ENCODE measurements around the gene C3orf33. TPM values are rescaled to one million over a fixed set of nuclear protein-coding genes. Genes with fewer than 3 reads are reported as not detected.

Gene C3orf33
- total and polyA plus RNA-seq, 9 of the 15 experiments (the other 6 are each of a cell fraction or from before 2014, with no cell fraction given): 4.1 to 10.2 (median 6.0) TPM

DNA sequence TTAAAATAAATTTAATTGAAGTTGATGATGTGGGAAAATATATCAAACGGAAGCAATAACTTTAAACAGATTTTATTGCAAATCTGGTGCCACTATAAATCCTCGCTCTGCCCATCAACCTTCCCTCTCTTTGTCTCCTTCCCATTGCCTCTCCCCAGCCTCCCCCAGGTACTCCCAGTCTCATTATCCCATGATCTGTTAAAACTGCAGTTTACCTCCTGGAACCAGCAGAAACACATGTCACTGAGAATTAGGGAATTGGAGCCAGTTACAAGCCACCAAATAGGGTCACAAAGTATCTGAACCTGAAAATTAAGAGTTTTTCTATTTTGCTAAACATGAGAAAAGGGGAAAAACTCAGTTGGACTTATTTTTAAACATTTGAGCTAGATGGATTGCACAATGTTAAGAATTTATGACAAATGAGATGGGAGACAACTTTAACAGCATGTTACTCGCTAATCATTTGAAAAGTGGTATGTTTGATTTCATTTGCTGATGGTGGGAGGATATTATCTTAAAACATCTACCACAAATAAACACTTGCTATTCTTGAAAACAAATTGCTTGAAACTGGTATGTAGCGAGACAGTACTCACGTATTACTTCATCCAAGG lies 63.6 kb downstream of the C3orf33 start:
- intact Hi-C loops (cut with micrococcal nuclease) (no loop called here), in situ Hi-C loops (cut with MboI) (no loop called here)
- FAIRE-seq (no peak), DNase-seq (ENCODE audit: extremely low read depth in 1 of 4, low spot score in 3 of 4) (no peak), ATAC-seq (no peak)
- Histone ChIP-seq H2AFZ (ENCODE audit: low read depth, low read length) (no peak overlapping the region), H3K36me3 (ENCODE audit: control insufficient read depth, insufficient read depth, low read length) (no peaks in the 10 kb centered on the region), H3K79me2 (ENCODE audit: control insufficient read depth, insufficient read depth, low read length) (no peaks in the 10 kb centered on the region), H3K9me3 (replicated peaks; ENCODE audit: control insufficient read depth, insufficient read depth, low read depth, low read length) (no peaks in the 10 kb centered on the region), H3K4me1 (replicated peaks in 1 of 2; ENCODE audit: control insufficient read depth in 2 of 2, insufficient read depth in 2 of 2, low read length in 2 of 2) (peaks cover 6 to 25% of the 10 kb centered on the region in 2 experiments; a peak in 4 of 5 replicates), H4K20me1 (replicated peaks; ENCODE audit: control insufficient read depth, insufficient read depth, low read length) (no peaks in the 10 kb centered on the region), H3K4me3 (no peak overlapping the region), H3K9me1 (ENCODE audit: control insufficient read depth, insufficient read depth, low read length) (no peaks in the 10 kb centered on the region), H3K27ac (ENCODE audit: extremely low read depth, low read depth, low read length) (no peak overlapping the region), H3K4me2 (ENCODE audit: insufficient read depth, low read length) (no peak overlapping the region), H3K27me3 (ENCODE audit: control insufficient read depth in 2 of 2, insufficient read depth in 2 of 2, low read length in 2 of 2) (no peaks in the 10 kb centered on the region; a peak in 1 of 5 replicates), H3K9ac (ENCODE audit: insufficient read depth in 1 of 2, low read depth in 2 of 2, low read length in 2 of 2) (no peak overlapping the region)
- TF ChIP-seq CEBPB (tag; IDR thresholded peaks at IDR 0.05) (peak; percentile 71), KLF16 (IDR thresholded peaks at IDR 0.05) (no peak), RB1 (IDR thresholded peaks at IDR 0.05; ENCODE audit: low read depth) (no peak), ZNF184 (CRISPR knock-in tag; IDR thresholded peaks at IDR 0.05) (no peak), KLF6 (CRISPR knock-in tag; IDR thresholded peaks at IDR 0.05; ENCODE audit: borderline replicate concordance) (no peak), BHLHE40 (IDR thresholded peaks at IDR 0.05; ENCODE audit: low read length) (no peak), CEBPG (CRISPR knock-in tag; IDR thresholded peaks at IDR 0.05) (no peak), CEBPG (tag; conservative IDR thresholded peaks at IDR 0.05 in 1 of 2, IDR thresholded peaks at IDR 0.05 in 1 of 2) (0 out of 4 replicates have a peak, but pooled peaks of 1 of the 2 experiments have one; percentile 19), RNF2 (IDR thresholded peaks at IDR 0.05) (0 out of 2 replicates have a peak, but pooled peaks have one; percentile 9), CBX8 (IDR thresholded peaks at IDR 0.05; ENCODE audit: borderline replicate concordance, extremely low read depth, low read depth, low read length, poor library complexity, severe bottlenecking) (peak; percentile 40)
- ChIA-PET POLR2A (no interaction called here), CTCF (ENCODE audit: low intra/inter-chr PET ratio) (no interaction called here)
- no TSS peak for BruUV-seq (replicated peaks)
- 27% methylated on average over 5 of the region's 5 CpGs for WGBS (ENCODE audit: insufficient coverage, low coverage, missing lambda C conversion rate)
